Kasumi-1 (cell line): ENCODE results near the gene MTERF1.

Source experiments
- DNase-seq, 2 experiments: peaks; one replicate each; lab custom pipeline; 2025; lab: John Stamatoyannopoulos, UW

The MTERF1 gene

GRCh38 chr7:91832493-91833045 lies 47.9 kb downstream of the MTERF1 start:
- no peak for DNase-seq

GRCh38 chr7:91827169-91827568 lies 53.3 kb downstream of the MTERF1 start:
- no peak for DNase-seq

- no peak for DNase-seq
Measured at GRCh38 chr7:91826377-91826776, 54.1 kb downstream of the MTERF1 start.

GRCh38 chr7:91824201-91824600 lies 56.3 kb downstream of the MTERF1 start:
- no peak for DNase-seq
